ENCODE results near the gene KLHL2.

GRCh38 chr4:165199286-165199685, 8.1 kb upstream of the KLHL2 start:
- TF ChIP-seq CTCF (IDR thresholded peaks at IDR 0.05) (no peak), POLR2A (IDR thresholded peaks at IDR 0.05; ENCODE audit: low read depth) (no peak)
